HG02759 (cell line): Measurements from ENCODE around the gene TACO1.
A peak's percentile ranks its signal among the peaks of the same experiment; 100 is the strongest.

Experiments used
- ATAC-seq: cut with Tn5 transposase; IDR thresholded peaks from one replicate; pipeline ENCODE4 v1.9.1; 2021; ENCODE audit warnings: mild to moderate bottlenecking, moderate library complexity; ENCODE audit not compliant: unreplicated experiment

TACO1 gene

GRCh38 chr17:63635787-63636186 is 35.1 kb downstream of the TACO1 start:
- no peak for ATAC-seq

- no peak for ATAC-seq
Observed at GRCh38 chr17:63639125-63639524, 38.4 kb downstream of the TACO1 start.

GRCh38 chr17:63640038-63640437 is 39.3 kb downstream of the TACO1 start:
- ATAC-seq, result no peak

- ATAC-seq, result no peak
Observed at GRCh38 chr17:63641692-63642448, 41.2 kb downstream of the TACO1 start.

GRCh38 chr17:63644846-63645245 is 44.2 kb downstream of the TACO1 start:
- ATAC-seq, result no peak

- peak; percentile 60 for ATAC-seq
Observed at GRCh38 chr17:63645775-63646487, 45.2 kb downstream of the TACO1 start.

GRCh38 chr17:63646488-63646806 is 45.8 kb downstream of the TACO1 start:
- peak; percentile 80 for ATAC-seq

- ATAC-seq, result no peak
Observed at GRCh38 chr17:63647065-63647725, 46.5 kb downstream of the TACO1 start.

GRCh38 chr17:63647936-63648335 is 47.2 kb downstream of the TACO1 start:
- no peak for ATAC-seq

- ATAC-seq, result no peak
Observed at GRCh38 chr17:63649813-63650212, 49.1 kb downstream of the TACO1 start.

- no peak for ATAC-seq
Observed at GRCh38 chr17:63652106-63652505, 51.4 kb downstream of the TACO1 start.

GRCh38 chr17:63653050-63653449 is 52.4 kb downstream of the TACO1 start:
- no peak for ATAC-seq

GRCh38 chr17:63657786-63658185 is 57.1 kb downstream of the TACO1 start:
- ATAC-seq, result no peak
